CD4-positive, alpha-beta T cell treated with Interleukin-15 for 1 hour (primary cell): Measurements from ENCODE around the gene MTUS2.
"Not testable (repeated sequence)": the region's sequence is repeated elsewhere in the genome, so short reads cannot be mapped to it uniquely, and the experiment has no call there.

Source experiments
- DNase-seq: peaks from one replicate; pipeline ENCODE4 v3.0.0-alpha.2; 2020

Gene MTUS2

GRCh38 chr13:29174093-29174492, 354.0 kb downstream of the MTUS2 start:
- no peak for DNase-seq

GRCh38 chr13:29175250-29175873, 355.2 kb downstream of the MTUS2 start:
- no peak for DNase-seq

GRCh38 chr13:29180055-29180454, 359.9 kb downstream of the MTUS2 start:
- no peak for DNase-seq

- no peak for DNase-seq
Observed at GRCh38 chr13:29182216-29182615, 362.1 kb downstream of the MTUS2 start.

- DNase-seq: no peak
Observed at GRCh38 chr13:29185926-29186325, 365.8 kb downstream of the MTUS2 start.

- no peak for DNase-seq
Observed at GRCh38 chr13:29187584-29187983, 367.4 kb downstream of the MTUS2 start.

- no peak for DNase-seq
Observed at GRCh38 chr13:29190298-29190697, 370.2 kb downstream of the MTUS2 start.

GRCh38 chr13:29193083-29193482, 372.9 kb downstream of the MTUS2 start:
- DNase-seq: no peak

GRCh38 chr13:29195456-29195855, 375.3 kb downstream of the MTUS2 start:
- DNase-seq: no peak

- DNase-seq: no peak
Observed at GRCh38 chr13:29196409-29197074, 376.4 kb downstream of the MTUS2 start.

- DNase-seq: not testable (repeated sequence)
Observed at GRCh38 chr13:29202753-29203152, 382.6 kb downstream of the MTUS2 start.

GRCh38 chr13:29204651-29205050, 384.5 kb downstream of the MTUS2 start:
- DNase-seq: no peak

GRCh38 chr13:29210676-29211075, 390.5 kb downstream of the MTUS2 start:
- DNase-seq: no peak

GRCh38 chr13:29211162-29211561, 391.0 kb downstream of the MTUS2 start:
- DNase-seq: not testable (repeated sequence)

GRCh38 chr13:29222458-29222857, 402.3 kb downstream of the MTUS2 start:
- no peak for DNase-seq

GRCh38 chr13:29224206-29224605, 404.1 kb downstream of the MTUS2 start:
- no peak for DNase-seq

- DNase-seq: no peak
Observed at GRCh38 chr13:29227576-29227975, 407.4 kb downstream of the MTUS2 start.

- DNase-seq: no peak
Observed at GRCh38 chr13:29230299-29230845, 410.2 kb downstream of the MTUS2 start.

GRCh38 chr13:29239653-29240525, 419.8 kb downstream of the MTUS2 start:
- DNase-seq: no peak

GRCh38 chr13:29254626-29255370, 434.7 kb downstream of the MTUS2 start:
- DNase-seq: no peak

GRCh38 chr13:29255567-29255966, 435.4 kb downstream of the MTUS2 start:
- no peak for DNase-seq

GRCh38 chr13:29260684-29261083, 440.5 kb downstream of the MTUS2 start:
- no peak for DNase-seq

GRCh38 chr13:29266261-29266660, 446.1 kb downstream of the MTUS2 start:
- DNase-seq: no peak
